Activated naive CD8-positive, alpha-beta T cell treated with anti-CD3 and anti-CD28 coated beads, Interleukin-2, amount 50 U/mL, for 24 hours (primary cell): Measurements from ENCODE around the gene PPIL6.

Experiments
- ATAC-seq: fragments of 150-1000 bp; cut with Tn5 transposase; one replicate; pipeline ENCODE4 v1.10.0; 2021
- DNase-seq: peaks from one replicate; pipeline ENCODE4 v3.0.0; 2021
- H3K27ac Mint-ChIP-seq: one replicate; pipeline ENCODE4 v1.8.0; 2021; ENCODE audit warnings: mild to moderate bottlenecking, mixed read lengths
- H3K27me3 Mint-ChIP-seq: one replicate; pipeline ENCODE4 v1.8.0; 2021; ENCODE audit warnings: mixed read lengths
- H3K36me3 Mint-ChIP-seq: one replicate; pipeline ENCODE4 v1.8.0; 2021; ENCODE audit warnings: low read depth, mixed read lengths
- H3K4me1 Mint-ChIP-seq: one replicate; pipeline ENCODE4 v1.8.0; 2021; ENCODE audit warnings: mixed read lengths
- H3K4me3 Mint-ChIP-seq: one replicate; pipeline ENCODE4 v1.8.0; 2021; ENCODE audit warnings: mild to moderate bottlenecking, moderate library complexity, mixed read lengths
- H3K9me3 Mint-ChIP-seq: one replicate; pipeline ENCODE4 v1.8.0; 2021; ENCODE audit warnings: mixed read lengths

The PPIL6 gene

GRCh38 chr6:109440331-109441068 lies at the start of gene PPIL6, which contains the start of gene SMPD2:
Gene PPIL6, minus strand, starts transcription at chr6:109440628. Its CDS starts 38 bp downstream, at chr6:109440590.
Gene SMPD2, plus strand, starts transcription at chr6:109440724. Its CDS starts 398 bp downstream, at chr6:109441122.
- Mint-ChIP-seq H3K27me3 (no peaks in the 10 kb centered on the region), H3K27ac (peak within 1 kb of the TSS; percentile 90), H3K36me3 (peaks cover 11% of the 10 kb centered on the region), H3K4me3 (peak within 1 kb of the TSS; percentile 89), H3K4me1 (peaks cover 25% of the 10 kb centered on the region), H3K9me3 (no peaks in the 10 kb centered on the region)
- DNase-seq = peak; percentile 83
- ATAC-seq = peak; percentile 84

- no peak overlapping the region for H3K27ac Mint-ChIP-seq
- H3K4me3 Mint-ChIP-seq = no peak overlapping the region
- no peaks in the 10 kb centered on the region for H3K9me3 Mint-ChIP-seq
- peaks cover 1% of the 10 kb centered on the region for H3K27me3 Mint-ChIP-seq
- no peaks in the 10 kb centered on the region for H3K36me3 Mint-ChIP-seq
- DNase-seq = no peak
- H3K4me1 Mint-ChIP-seq = peaks cover 25% of the 10 kb centered on the region
- no peak for ATAC-seq
These were observed 47.6 kb upstream of the PPIL6 start for GRCh38 chr6:109488001-109488400.

DNA sequence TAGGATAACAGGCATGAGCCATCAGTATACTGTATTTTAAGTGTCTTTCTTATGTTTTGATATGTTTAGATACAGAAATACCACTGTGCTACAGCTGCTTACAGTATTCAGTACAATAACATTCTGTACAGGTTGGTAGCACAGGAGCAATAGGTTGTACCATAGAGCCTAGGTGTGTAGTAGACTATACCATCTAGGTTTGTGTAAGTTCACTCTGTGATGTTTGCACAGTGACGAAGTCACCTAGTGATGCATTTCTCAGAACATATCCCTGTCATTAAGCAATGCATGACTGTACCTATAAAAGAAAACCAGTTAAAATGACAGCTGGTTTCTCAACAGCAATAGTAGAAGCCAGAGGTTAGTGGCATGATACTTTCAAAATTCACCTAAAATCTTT lies 45.6 kb upstream of the PPIL6 start:
- Mint-ChIP-seq H3K27ac (no peak overlapping the region), H3K36me3 (peaks cover 13% of the 10 kb centered on the region), H3K9me3 (no peaks in the 10 kb centered on the region), H3K4me3 (no peak overlapping the region), H3K27me3 (peaks cover 1% of the 10 kb centered on the region), H3K4me1 (peaks cover 27% of the 10 kb centered on the region)
- ATAC-seq (no peak), DNase-seq (no peak)

DNA sequence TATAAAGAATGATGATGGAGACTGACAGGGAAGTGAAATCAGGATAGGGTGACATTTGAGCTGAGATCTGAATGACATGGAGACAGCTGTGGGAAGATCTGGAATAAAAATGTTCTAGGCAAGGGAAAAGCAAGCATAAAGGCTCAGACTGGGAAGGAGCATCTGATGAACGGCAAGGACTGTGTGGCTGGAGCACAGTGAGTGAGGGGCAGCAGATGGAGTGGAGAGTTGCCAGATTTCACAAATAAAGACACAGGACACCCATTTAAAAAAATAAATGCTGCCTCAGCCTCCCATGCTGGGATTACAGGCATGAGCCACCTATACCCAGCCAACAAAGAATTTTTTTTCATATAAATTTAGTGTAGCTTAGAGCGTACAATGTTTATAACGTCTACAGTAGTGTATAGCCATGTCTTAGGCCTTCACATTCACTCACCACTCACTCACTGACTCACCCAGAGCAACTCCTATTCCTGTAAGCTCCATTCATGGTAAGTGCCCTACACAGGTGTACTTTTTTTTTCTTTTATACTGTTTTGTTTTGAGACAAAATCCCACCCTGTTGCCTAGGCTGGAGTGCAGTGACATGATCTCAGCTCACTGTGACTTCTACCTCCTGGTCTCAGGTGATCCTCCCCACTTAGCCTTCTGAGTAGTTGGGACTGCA lies 45.0 kb upstream of the PPIL6 start:
- DNase-seq (no peak), ATAC-seq (no peak)
- no peak overlapping the region for H3K4me3 Mint-ChIP-seq
- no peak overlapping the region for H3K27ac Mint-ChIP-seq
- H3K36me3 Mint-ChIP-seq = peaks cover 18% of the 10 kb centered on the region
- H3K4me1 Mint-ChIP-seq = peaks cover 26% of the 10 kb centered on the region
- H3K9me3 Mint-ChIP-seq = no peaks in the 10 kb centered on the region
- H3K27me3 Mint-ChIP-seq = peaks cover 1% of the 10 kb centered on the region

GRCh38 chr6:109484122-109484521 lies 43.7 kb upstream of the PPIL6 start:
- H3K27ac Mint-ChIP-seq = no peak overlapping the region
- peaks cover 1% of the 10 kb centered on the region for H3K27me3 Mint-ChIP-seq
- peaks cover 32% of the 10 kb centered on the region for H3K4me1 Mint-ChIP-seq
- DNase-seq (no peak), ATAC-seq (no peak)
- H3K4me3 Mint-ChIP-seq = peak overlapping the region; percentile 73
- H3K9me3 Mint-ChIP-seq = no peaks in the 10 kb centered on the region
- H3K36me3 Mint-ChIP-seq = peaks cover 27% of the 10 kb centered on the region

- peaks cover 1% of the 10 kb centered on the region for H3K27me3 Mint-ChIP-seq
- H3K27ac Mint-ChIP-seq = peak overlapping the region; percentile 37
- peaks cover 36% of the 10 kb centered on the region for H3K4me1 Mint-ChIP-seq
- ATAC-seq (no peak), DNase-seq (no peak)
- peak overlapping the region; percentile 73 for H3K4me3 Mint-ChIP-seq
- H3K36me3 Mint-ChIP-seq = peaks cover 31% of the 10 kb centered on the region
- no peaks in the 10 kb centered on the region for H3K9me3 Mint-ChIP-seq
These were observed 43.3 kb upstream of the PPIL6 start for GRCh38 chr6:109483735-109484057.

GRCh38 chr6:109482905-109483734 lies 42.7 kb upstream of the PPIL6 start, which contains the start of gene ZBTB24:
Gene ZBTB24, minus strand, starts transcription at chr6:109483219. Its CDS starts 1,193 bp downstream, at chr6:109482026.
- Mint-ChIP-seq H3K4me1 (peaks cover 42% of the 10 kb centered on the region), H3K27ac (peak within 1 kb of the TSS; percentile 93), H3K36me3 (peaks cover 37% of the 10 kb centered on the region), H3K27me3 (peaks cover 1% of the 10 kb centered on the region), H3K4me3 (peak within 1 kb of the TSS; percentile 96), H3K9me3 (no peaks in the 10 kb centered on the region)
- peak; percentile 89 for DNase-seq
- peak; percentile 82 for ATAC-seq

DNA sequence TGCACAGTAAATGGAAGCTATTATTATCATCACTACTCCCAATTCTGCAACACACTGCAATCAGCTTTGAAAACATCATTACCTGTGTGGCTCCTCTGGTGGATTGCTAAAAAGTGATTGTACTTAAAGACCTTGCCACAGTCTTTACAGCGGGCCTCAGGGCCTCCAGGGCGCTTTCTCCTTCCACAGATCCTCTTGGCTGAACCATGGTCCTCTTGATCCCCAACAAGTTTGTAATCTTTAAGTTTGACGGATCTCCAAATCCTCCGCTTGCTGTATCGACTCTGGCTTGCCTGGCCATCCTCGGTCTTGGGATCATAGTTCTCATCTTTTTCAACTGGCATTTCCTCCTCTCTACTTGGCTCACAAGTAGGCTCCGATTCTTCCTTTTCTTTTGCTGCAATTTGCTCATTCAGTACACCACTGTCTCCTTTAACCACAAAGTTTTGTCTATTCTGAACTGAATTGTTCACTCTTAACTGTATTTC lies 40.6 kb upstream of the PPIL6 start:
- Mint-ChIP-seq H3K27me3 (peaks cover 1% of the 10 kb centered on the region), H3K36me3 (peaks cover 57% of the 10 kb centered on the region), H3K4me1 (peaks cover 61% of the 10 kb centered on the region), H3K27ac (peak overlapping the region; percentile 6), H3K4me3 (peak overlapping the region; percentile 96), H3K9me3 (no peaks in the 10 kb centered on the region)
- ATAC-seq = no peak
- no peak for DNase-seq

DNA sequence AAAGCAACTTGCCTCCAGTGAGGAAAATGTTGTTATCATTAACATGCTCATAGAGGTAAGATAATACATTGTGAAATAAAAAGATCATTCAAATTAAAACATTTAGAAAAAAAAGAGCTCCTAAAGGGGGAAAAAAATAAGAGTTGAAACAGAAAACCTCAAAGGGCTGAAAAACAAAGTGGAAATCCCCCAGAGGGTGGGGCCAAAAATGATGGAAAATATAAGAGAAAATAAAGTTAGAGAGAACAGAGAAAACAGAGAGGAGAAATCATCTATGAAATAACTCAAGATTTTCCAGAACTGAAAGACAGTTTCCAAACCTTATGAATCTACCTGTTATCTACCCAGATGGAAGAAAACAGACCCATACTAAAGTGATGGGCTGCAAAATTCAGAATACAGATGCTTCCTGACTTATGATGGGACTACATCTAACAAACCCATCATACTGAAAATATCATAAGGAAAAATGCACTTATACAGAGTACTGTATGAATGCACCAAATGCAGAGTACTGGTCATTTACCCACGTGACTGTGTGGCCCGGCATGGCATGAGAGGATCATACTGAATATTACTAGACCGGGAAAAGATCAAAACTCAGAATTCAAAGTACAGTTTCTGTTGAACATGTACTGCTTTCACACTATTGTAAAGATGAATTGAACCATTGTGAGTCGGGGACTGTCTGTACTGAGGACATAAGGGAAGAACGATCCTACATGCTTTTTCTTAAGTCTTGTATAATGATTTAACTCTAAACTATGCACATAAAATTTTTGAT lies 38.6 kb upstream of the PPIL6 start:
- peak overlapping the region; percentile 94 for H3K27ac Mint-ChIP-seq
- peaks cover 71% of the 10 kb centered on the region for H3K36me3 Mint-ChIP-seq
- H3K4me3 Mint-ChIP-seq = peak overlapping the region; percentile 96
- peaks cover 75% of the 10 kb centered on the region for H3K4me1 Mint-ChIP-seq
- H3K27me3 Mint-ChIP-seq = no peaks in the 10 kb centered on the region
- no peak for DNase-seq
- no peak for ATAC-seq
- H3K9me3 Mint-ChIP-seq = no peaks in the 10 kb centered on the region

GRCh38 chr6:109478222-109478805 lies 37.9 kb upstream of the PPIL6 start:
- ATAC-seq = no peak
- Mint-ChIP-seq H3K27me3 (no peaks in the 10 kb centered on the region), H3K9me3 (no peaks in the 10 kb centered on the region), H3K4me3 (peak overlapping the region; percentile 96), H3K27ac (peak overlapping the region; percentile 94), H3K36me3 (peaks cover 78% of the 10 kb centered on the region), H3K4me1 (peaks cover 77% of the 10 kb centered on the region)
- DNase-seq = no peak

GRCh38 chr6:109477725-109478124 lies 37.3 kb upstream of the PPIL6 start:
- no peak for DNase-seq
- peak overlapping the region; percentile 94 for H3K27ac Mint-ChIP-seq
- peaks cover 83% of the 10 kb centered on the region for H3K4me1 Mint-ChIP-seq
- H3K36me3 Mint-ChIP-seq = peaks cover 84% of the 10 kb centered on the region
- H3K9me3 Mint-ChIP-seq = no peaks in the 10 kb centered on the region
- H3K27me3 Mint-ChIP-seq = no peaks in the 10 kb centered on the region
- ATAC-seq = peak; percentile 41
- peak overlapping the region; percentile 96 for H3K4me3 Mint-ChIP-seq

DNA sequence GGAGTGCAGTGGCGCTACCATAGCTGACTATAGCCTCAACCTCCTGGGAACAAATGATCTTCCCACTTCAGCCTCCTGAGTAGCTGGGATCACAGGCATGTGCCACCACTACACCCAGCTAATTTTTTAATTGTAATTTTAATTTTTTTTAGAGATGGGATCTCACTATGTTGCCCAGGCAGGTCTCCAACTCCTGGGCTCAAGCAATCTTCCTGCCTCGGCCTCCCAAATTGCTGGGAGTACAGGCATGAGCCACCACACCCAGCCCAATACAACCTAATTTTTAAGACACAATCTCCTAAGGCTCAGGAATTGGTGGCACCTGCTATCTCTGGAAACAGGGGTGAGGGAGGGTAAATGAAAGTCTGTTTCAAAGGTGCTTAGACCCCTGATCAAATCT lies 36.8 kb upstream of the PPIL6 start:
- H3K4me3 Mint-ChIP-seq = peak overlapping the region; percentile 96
- no peaks in the 10 kb centered on the region for H3K27me3 Mint-ChIP-seq
- H3K9me3 Mint-ChIP-seq = no peaks in the 10 kb centered on the region
- H3K36me3 Mint-ChIP-seq = peaks cover 87% of the 10 kb centered on the region
- no peak for ATAC-seq
- H3K4me1 Mint-ChIP-seq = peaks cover 87% of the 10 kb centered on the region
- DNase-seq = no peak
- peak overlapping the region; percentile 94 for H3K27ac Mint-ChIP-seq

DNA sequence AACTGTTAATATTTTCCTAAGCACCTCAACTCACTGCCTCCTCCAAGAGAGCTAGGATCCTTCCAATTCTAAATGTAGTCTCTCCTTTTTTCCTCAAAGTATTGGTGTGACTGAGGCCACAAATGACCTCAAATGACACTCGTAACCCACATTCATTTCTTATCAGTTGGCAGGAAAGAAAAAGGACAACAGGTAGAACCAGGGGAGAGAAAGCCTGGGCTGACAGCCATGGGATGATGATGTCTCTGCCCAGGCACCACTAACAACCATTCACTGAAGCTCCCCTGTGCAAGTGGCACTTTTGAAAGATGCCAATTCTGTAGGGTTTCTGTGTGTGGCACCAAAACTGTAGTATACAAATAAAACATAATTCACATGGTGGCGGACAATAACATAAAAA lies 35.2 kb upstream of the PPIL6 start:
- DNase-seq = no peak
- no peak for ATAC-seq
- Mint-ChIP-seq H3K27me3 (no peaks in the 10 kb centered on the region), H3K36me3 (peaks cover 89% of the 10 kb centered on the region), H3K27ac (peak overlapping the region; percentile 73), H3K9me3 (no peaks in the 10 kb centered on the region), H3K4me3 (no peak overlapping the region), H3K4me1 (peaks cover 86% of the 10 kb centered on the region)
